K562 (cell line): ENCODE results near the gene RCC1. TPM values are rescaled to one million over a fixed set of nuclear protein-coding genes. Genes with fewer than 3 reads are reported as not detected.

Experiments
- ARID2 ChIP-seq: fragments of 450-650 bp; IDR thresholded peaks from 2 replicates; pipeline ENCODE4 v1.6.1; 2017; ENCODE audit warnings: antibody characterized with exemption, mild to moderate bottlenecking
- ASH1L ChIP-seq: fragments of 450-650 bp; IDR thresholded peaks from 2 replicates; pipeline ENCODE4 v1.6.1; 2018; ENCODE audit warnings: borderline replicate concordance, mild to moderate bottlenecking, low read depth; ENCODE audit not compliant: partially characterized antibody
- BHLHE40 ChIP-seq: IDR thresholded peaks from 2 replicates; pipeline ENCODE4 v1.6.1; 2011; ENCODE audit warnings: low read length, improper control_type of control experiment
- CBFA2T3 ChIP-seq: fragments of 450-650 bp; IDR thresholded peaks from 2 replicates; pipeline ENCODE4 v1.6.1; 2017
- DPF2 ChIP-seq: fragments of 450-650 bp; IDR thresholded peaks from 2 replicates; pipeline ENCODE4 v1.6.1; 2016
- FIP1L1 ChIP-seq: fragments of 200-400 bp; formaldehyde crosslinking; IDR thresholded peaks from 2 replicates; pipeline ENCODE4 v1.6.1; 2018; ENCODE audit warnings: mild to moderate bottlenecking, low read depth, low read length; ENCODE audit not compliant: poor library complexity, severe bottlenecking
- FOXJ2 ChIP-seq: fragments of 200-800 bp; sonication (Bioruptor generic); IDR thresholded peaks from 2 replicates; pipeline ENCODE4 v1.6.1; 2016; ENCODE audit warnings: missing genetic modification characterization, missing compliant biosample characterization
- FOXJ3 ChIP-seq: sonication (generic); formaldehyde crosslinking; IDR thresholded peaks from 2 replicates; pipeline ENCODE4 v1.4.0; 2020; ENCODE audit warnings: mild to moderate bottlenecking, missing genetic modification reagents
- FOXP4 ChIP-seq: sonication (generic); formaldehyde crosslinking; IDR thresholded peaks from 2 replicates; pipeline ENCODE4 v1.8.0; 2022; ENCODE audit warnings: mild to moderate bottlenecking, missing genetic modification reagents, borderline replicate concordance
- HDAC1 ChIP-seq, 2 experiments: fragments of 450-650 bp; IDR thresholded peaks; 2 replicates each; pipeline ENCODE4 v1.6.1; 2016 to 2017; ENCODE audit warnings: inconsistent platforms in 1 of 2, mild to moderate bottlenecking in 1 of 2, moderate library complexity in 1 of 2
- KAT8 ChIP-seq: fragments of 450-650 bp; IDR thresholded peaks from 2 replicates; pipeline ENCODE4 v1.6.1; 2016; ENCODE audit warnings: low read depth, mild to moderate bottlenecking
- MXD1 ChIP-seq: fragments of 250-450 bp; sonication (Bioruptor Pico); IDR thresholded peaks from 2 replicates; pipeline ENCODE4 v1.8.0; 2021; ENCODE audit warnings: borderline replicate concordance, mild to moderate bottlenecking, moderate library complexity; ENCODE audit not compliant: poor library complexity, severe bottlenecking
- MYBL2 ChIP-seq, 2 experiments: fragments of 450-650 bp in 1 of 2; sonication (generic) in 1 of 2; formaldehyde crosslinking in 1 of 2; IDR thresholded peaks; 2 replicates each; pipeline versions ENCODE4 v1.6.1 to v1.8.1; 2017 to 2022; ENCODE audit warnings: borderline replicate concordance in 1 of 2, inconsistent platforms in 1 of 2, low read depth in 1 of 2, mild to moderate bottlenecking in 1 of 2, missing genetic modification reagents in 1 of 2, moderate library complexity in 1 of 2
- NFIC ChIP-seq: fragments of 450-650 bp; IDR thresholded peaks from 2 replicates; pipeline ENCODE4 v1.6.1; 2017; ENCODE audit warnings: mild to moderate bottlenecking, inconsistent platforms
- PCBP2 ChIP-seq: fragments of 200-400 bp; formaldehyde crosslinking; IDR thresholded peaks from 2 replicates; pipeline ENCODE4 v1.6.1; 2018; ENCODE audit warnings: low read length, low read depth, mild to moderate bottlenecking, moderate library complexity; ENCODE audit not compliant: poor library complexity, severe bottlenecking
- POU5F1 ChIP-seq: fragments of 150-350 bp; IDR thresholded peaks from 2 replicates; pipeline ENCODE4 v1.6.1; 2014; ENCODE audit warnings: borderline replicate concordance, low read length, low read depth, mild to moderate bottlenecking; ENCODE audit not compliant: partially characterized antibody
- PRMT5 ChIP-seq: sonication (generic); formaldehyde crosslinking; IDR thresholded peaks from 2 replicates; pipeline ENCODE4 v1.5.0; 2020; ENCODE audit warnings: missing genetic modification reagents
- U2AF1 ChIP-seq: fragments of 200-400 bp; formaldehyde crosslinking; optimal IDR thresholded peaks from 2 replicates; pipeline ENCODE3; 2017; ENCODE audit warnings: mild to moderate bottlenecking, low read depth, low read length, moderate library complexity
- ZBTB33 ChIP-seq: sonication (generic); formaldehyde crosslinking; IDR thresholded peaks from 2 replicates; pipeline ENCODE4 v1.8.1; 2023; ENCODE audit warnings: mild to moderate bottlenecking, missing genetic modification reagents
- ZNF121 ChIP-seq: sonication (generic); formaldehyde crosslinking; conservative IDR thresholded peaks from 2 replicates; pipeline ENCODE4 v1.8.0; 2022; ENCODE audit warnings: missing genetic modification reagents
- ZNF347 ChIP-seq: fragments of 450-650 bp; formaldehyde crosslinking; IDR thresholded peaks from 2 replicates; pipeline ENCODE4 v1.4.0; 2020; ENCODE audit warnings: low read depth, mild to moderate bottlenecking, moderate library complexity
- ZNF408 ChIP-seq: fragments of 250-450 bp; sonication (Bioruptor Pico); IDR thresholded peaks from 2 replicates; pipeline ENCODE4 v1.4.0; 2020; ENCODE audit warnings: low read depth, mild to moderate bottlenecking, moderate library complexity
- polyA plus RNA-seq, 8 experiments: library from polyadenylated mRNA; depleted of rRNA in 4 of 8; stranded (reverse) in 5 of 8; unstranded in 3 of 8; fragments of >200 nt; fragmentation: Nextera tagmentation in 2 of 8; fragmentation: Illumina TruSeq in 1 of 8; extraction: Ambion mirVana in 2 of 8; extraction: Trizol in 1 of 8; gene quantifications; 2 replicates each; pipeline versions ENCODE4 v1.2.1 to v1.2.3, GENCODE V29; 2011 to 2014; ENCODE audit warnings: inconsistent platforms in 1 of 8, missing spikeins in 1 of 8
- total RNA-seq, 7 experiments: library from RNA; depleted of rRNA in 6 of 7; stranded (reverse); fragments of >200 nt in 6 of 7; fragmentation: Illumina TruSeq in 2 of 7; extraction: Trizol in 2 of 7; gene quantifications; 2 replicates each; pipeline versions ENCODE4 v1.2.1 to v1.2.3, GENCODE V29; 2011 to 2021; ENCODE audit warnings: low replicate concordance in 1 of 7
- TF ChIP-seq, protein P1 (sequence below): fragments of 450-650 bp; IDR thresholded peaks from 2 replicates; pipeline ENCODE4 v1.6.1; 2016

Gene RCC1
- total and polyA plus RNA-seq, 9 of the 15 experiments (the other 6 are each of a cell fraction or from before 2014, with no cell fraction given), result 16.4 to 202 (median 107) TPM

- TF ChIP-seq ZNF347 (CRISPR knock-in tag), result no peak
- no peak for TF ChIP-seq FOXP4 (CRISPR knock-in tag)
- TF ChIP-seq ZNF121 (CRISPR knock-in tag), result no peak
- TF ChIP-seq ASH1L, result no peak
- no peak for TF ChIP-seq KAT8
- TF ChIP-seq POU5F1, result no peak
- TF ChIP-seq FOXJ2 (tag), result no peak
- TF ChIP-seq NFIC, result no peak
- 0 out of 4 replicates have a peak, but pooled peaks of 1 of the 2 experiments have one; percentile 28 for TF ChIP-seq HDAC1 (IDR thresholded peaks at IDR 0.05)
- no peak for TF ChIP-seq U2AF1
- TF ChIP-seq FOXJ3 (CRISPR knock-in tag), result no peak
- TF ChIP-seq, protein P1, sequence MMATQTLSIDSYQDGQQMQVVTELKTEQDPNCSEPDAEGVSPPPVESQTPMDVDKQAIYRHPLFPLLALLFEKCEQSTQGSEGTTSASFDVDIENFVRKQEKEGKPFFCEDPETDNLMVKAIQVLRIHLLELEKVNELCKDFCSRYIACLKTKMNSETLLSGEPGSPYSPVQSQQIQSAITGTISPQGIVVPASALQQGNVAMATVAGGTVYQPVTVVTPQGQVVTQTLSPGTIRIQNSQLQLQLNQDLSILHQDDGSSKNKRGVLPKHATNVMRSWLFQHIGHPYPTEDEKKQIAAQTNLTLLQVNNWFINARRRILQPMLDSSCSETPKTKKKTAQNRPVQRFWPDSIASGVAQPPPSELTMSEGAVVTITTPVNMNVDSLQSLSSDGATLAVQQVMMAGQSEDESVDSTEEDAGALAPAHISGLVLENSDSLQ, result peak; percentile 30; the same call in 1 of the 2 replicates
- TF ChIP-seq MYBL2 (IDR thresholded peaks at IDR 0.05; ENCODE audit: low read depth), result no peak
- TF ChIP-seq MYBL2 (CRISPR knock-in tag; IDR thresholded peaks at IDR 0.05; ENCODE audit: borderline replicate concordance), result no peak
- 0 out of 2 replicates have a peak, but pooled peaks have one; percentile 4 for TF ChIP-seq ZBTB33 (CRISPR knock-in tag)
- no peak for TF ChIP-seq PRMT5
- no peak for TF ChIP-seq ZNF408 (CRISPR knock-in tag)
- no peak; the same call in 1 of the 2 replicates for TF ChIP-seq ARID2
- no peak for TF ChIP-seq FIP1L1
- no peak for TF ChIP-seq MXD1 (CRISPR knock-in tag)
- no peak for TF ChIP-seq BHLHE40
- peak; percentile 53; the same call in 1 of the 2 replicates for TF ChIP-seq DPF2
- TF ChIP-seq CBFA2T3, result peak; percentile 50; the same call in 1 of the 2 replicates
- TF ChIP-seq PCBP2, result no peak
Measured at GRCh38 chr1:28521502-28522164, 15.8 kb downstream of the RCC1 start (continued).
